MCF 10A (cell line): ENCODE results near the gene ERCC5. TPM values are rescaled to one million over a fixed set of nuclear protein-coding genes. Genes with fewer than 3 reads are reported as not detected.

Source experiments
- BruUV-seq: library from RNA; stranded (reverse); fragments of 400-500 nt; replicated peaks from 2 replicates; lab custom pipeline; 2021; lab: Mats Ljungman, UMichigan
- CTCF ChIA-PET: fragments of 300-600 bp; sonication (Branson Sonifier 250); formaldehyde crosslinking; extraction: SDS; loops from one replicate; lab custom pipeline; 2021; ENCODE audit warnings: antibody characterized with exemption, inconsistent platforms; lab: Yijun Ruan, JAX
- POLR2A ChIA-PET: fragments of 300-600, 350-650 bp; sonication (Branson Sonifier 250); formaldehyde crosslinking; extraction: SDS; loops from one replicate; lab custom pipeline; 2020; ENCODE audit warnings: antibody characterized with exemption, inconsistent platforms; lab: Yijun Ruan, JAX
- DNase-seq: peaks from one replicate; pipeline ENCODE4 v3.0.0-alpha.2; 2018; ENCODE audit not compliant: unreplicated experiment
- H3K27ac Mint-ChIP-seq: one replicate; pipeline ENCODE4 v1.8.0; 2022; ENCODE audit warnings: mild to moderate bottlenecking, low read depth, mixed read lengths; ENCODE audit not compliant: unreplicated experiment
- H3K27me3 Mint-ChIP-seq: one replicate; pipeline ENCODE4 v1.8.0; 2022; ENCODE audit warnings: mixed read lengths; ENCODE audit not compliant: insufficient read depth, unreplicated experiment
- H3K36me3 Mint-ChIP-seq: one replicate; pipeline ENCODE4 v1.8.0; 2022; ENCODE audit warnings: mild to moderate bottlenecking, moderate library complexity, mixed read lengths; ENCODE audit not compliant: insufficient read depth, unreplicated experiment
- H3K4me1 Mint-ChIP-seq: one replicate; pipeline ENCODE4 v1.8.0; 2022; ENCODE audit warnings: mixed read lengths; ENCODE audit not compliant: insufficient read depth, unreplicated experiment
- H3K4me3 Mint-ChIP-seq: one replicate; pipeline ENCODE4 v1.8.0; 2022; ENCODE audit warnings: mild to moderate bottlenecking, moderate library complexity, mixed read lengths; ENCODE audit not compliant: unreplicated experiment
- H3K9me3 Mint-ChIP-seq: one replicate; pipeline ENCODE4 v1.8.0; 2022; ENCODE audit warnings: mixed read lengths; ENCODE audit not compliant: unreplicated experiment
- CTCF ChIP-seq: fragments of 200-600 bp; IDR thresholded peaks from one replicate; pipeline ENCODE4 v1.8.0; 2022; ENCODE audit warnings: antibody characterized with exemption, mild to moderate bottlenecking; ENCODE audit not compliant: unreplicated experiment
- intact Hi-C: fragments of 100-400 bp; cut with micrococcal nuclease; formaldehyde crosslinking; loops from 2 replicates; pipeline ENCODE4 v1.14.1; 2022
- total RNA-seq: library from RNA; stranded (reverse); gene quantifications from 2 replicates; pipeline ENCODE4 v1.2.3, GENCODE V29; 2022

The ERCC5 gene
- total RNA-seq, 1 experiment from 2014 or later, result 68.1 TPM

- no peak for TF ChIP-seq CTCF
- H3K4me1 Mint-ChIP-seq, result peaks cover 9% of the 10 kb centered on the region
- intact Hi-C loops, result no loop called here
- no peaks in the 10 kb centered on the region for H3K27me3 Mint-ChIP-seq
- no TSS peak for BruUV-seq
- H3K27ac Mint-ChIP-seq, result peak overlapping the region; percentile 75
- H3K4me3 Mint-ChIP-seq, result no peak overlapping the region
- H3K36me3 Mint-ChIP-seq, result peaks cover 95% of the 10 kb centered on the region
- H3K9me3 Mint-ChIP-seq, result no peaks in the 10 kb centered on the region
- DNase-seq, result peak; percentile 73
- ChIA-PET POLR2A (interaction anchor here (1.1 to 2.7 kb wide), 2 partner anchors 8 to 10 kb away, joined by 5 to 20 read pairs; partner anchors contain the start of gene ERCC5), CTCF (interaction anchor here (0.6 to 4.4 kb wide), 6 partner anchors 9 to 198 kb away, joined by 3 to 41 read pairs (median 4); no protein-coding TSS in a partner anchor)
Measured at GRCh38 chr13:102856557-102856956, 10.7 kb downstream of the ERCC5 start.

- H3K36me3 Mint-ChIP-seq, result peaks cover 98% of the 10 kb centered on the region
- BruUV-seq, result TSS peak; percentile 78
- ChIA-PET CTCF (interaction anchor here (0.5 to 2.1 kb wide), 4 partner anchors 8 to 283 kb away, joined by 3 to 25 read pairs (median 4); no protein-coding TSS in a partner anchor), POLR2A (no interaction called here)
- no peak overlapping the region for H3K4me3 Mint-ChIP-seq
- no peak overlapping the region for H3K27ac Mint-ChIP-seq
- H3K4me1 Mint-ChIP-seq, result no peaks in the 10 kb centered on the region
- no peaks in the 10 kb centered on the region for H3K9me3 Mint-ChIP-seq
- intact Hi-C loops, result no loop called here
- TF ChIP-seq CTCF, result no peak
- no peak for DNase-seq
- H3K27me3 Mint-ChIP-seq, result no peaks in the 10 kb centered on the region
Measured at GRCh38 chr13:102862624-102863210, 16.9 kb downstream of the ERCC5 start.

GRCh38 chr13:102863590-102863989, 17.8 kb downstream of the ERCC5 start:
- Mint-ChIP-seq H3K9me3 (no peaks in the 10 kb centered on the region), H3K36me3 (peaks cover 98% of the 10 kb centered on the region), H3K4me1 (no peaks in the 10 kb centered on the region), H3K27ac (no peak overlapping the region), H3K27me3 (no peaks in the 10 kb centered on the region), H3K4me3 (no peak overlapping the region)
- ChIA-PET POLR2A (interaction anchor here (0.7 kb wide), 1 partner anchor 9 kb away, joined by 3 read pairs; no protein-coding TSS in a partner anchor), CTCF (interaction anchor here (1.2 kb wide), 1 partner anchor 38 kb away, joined by 3 read pairs; no protein-coding TSS in a partner anchor)
- no peak for TF ChIP-seq CTCF
- no peak for DNase-seq
- BruUV-seq, result no TSS peak
- intact Hi-C loops, result no loop called here

DNA sequence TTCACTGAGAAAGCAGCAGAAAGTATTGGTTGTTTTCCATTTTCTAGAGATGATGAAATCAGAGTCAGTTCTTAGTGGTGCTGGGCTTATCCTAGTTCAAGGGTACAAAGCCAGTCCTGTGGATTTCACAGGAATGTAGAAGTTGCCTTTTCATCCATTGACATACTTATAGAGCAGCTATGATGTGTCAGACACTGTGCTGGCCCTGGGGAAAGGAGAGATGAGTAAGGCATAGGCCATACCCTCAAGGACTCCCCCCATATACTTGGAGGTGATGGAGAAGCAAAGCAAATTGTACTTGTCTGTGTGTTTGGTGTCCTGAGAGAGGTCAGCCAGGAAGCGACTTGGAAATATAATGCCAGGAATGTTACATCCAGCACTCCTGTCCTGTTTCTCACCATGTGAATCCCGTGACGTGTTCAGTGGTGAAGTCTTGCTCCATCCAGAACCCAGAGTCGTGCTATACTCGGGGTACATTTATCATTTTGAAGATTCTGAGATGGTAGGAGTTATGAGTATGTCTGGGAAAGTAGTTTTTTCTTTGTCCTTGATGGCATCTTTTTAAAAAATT, 22.6 kb downstream of the ERCC5 start:
- Mint-ChIP-seq H3K27me3 (no peaks in the 10 kb centered on the region), H3K27ac (no peak overlapping the region), H3K4me1 (peaks cover 5% of the 10 kb centered on the region), H3K36me3 (peaks cover 79% of the 10 kb centered on the region), H3K9me3 (no peaks in the 10 kb centered on the region), H3K4me3 (no peak overlapping the region)
- CTCF ChIA-PET, result interaction anchor here (1.4 kb wide), 1 partner anchor 28 kb away, joined by 3 read pairs; no protein-coding TSS in a partner anchor
- DNase-seq, result no peak
- POLR2A ChIA-PET, result interaction anchor here (1.5 kb wide), 1 partner anchor 17 kb away, joined by 3 read pairs; no protein-coding TSS in a partner anchor
- BruUV-seq, result no TSS peak
- TF ChIP-seq CTCF, result no peak
- intact Hi-C loops, result no loop called here
